Left ventricle myocardium inferior (tissue), 1 donor: Measurements from ENCODE around the gene NACAD. TPM values are rescaled to one million over a fixed set of nuclear protein-coding genes. Genes with fewer than 3 reads are reported as not detected.

Experiments
- DNase-seq: peaks from one replicate; pipeline ENCODE4 v3.0.0-alpha.2; 2020
- H3K27ac ChIP-seq: fragments of 200-600 bp; replicated peaks from 2 replicates; pipeline ENCODE4 v1.8.0; 2021
- H3K27me3 ChIP-seq: fragments of 200-600 bp; 2 replicates; pipeline ENCODE4 v1.8.0; 2021; ENCODE audit warnings: low read depth
- H3K36me3 ChIP-seq: fragments of 200-600 bp; 2 replicates; pipeline ENCODE4 v1.8.0; 2021
- H3K4me1 ChIP-seq: fragments of 200-600 bp; 2 replicates; pipeline ENCODE4 v1.8.0; 2021
- H3K4me3 ChIP-seq: fragments of 200-600 bp; 2 replicates; pipeline ENCODE4 v1.8.0; 2021; ENCODE audit warnings: mild to moderate bottlenecking, moderate library complexity
- H3K9me3 ChIP-seq: fragments of 200-600 bp; replicated peaks from 2 replicates; pipeline ENCODE4 v1.8.0; 2021
- CTCF ChIP-seq: fragments of 200-600 bp; IDR thresholded peaks from 2 replicates; pipeline ENCODE4 v1.8.0; 2021; ENCODE audit warnings: antibody characterized with exemption, mild to moderate bottlenecking, borderline replicate concordance
- intact Hi-C: fragments of 100-400 bp; cut with micrococcal nuclease; formaldehyde crosslinking; loops from one replicate; pipeline ENCODE4 v1.11.0; 2022
- total RNA-seq: library from RNA; stranded (reverse); fragmentation: NEBNext Ultra II Directional; extraction: Animal tissue kit (Norgen Biotek cat#: 25700); gene quantifications from one replicate; pipeline ENCODE4 v1.2.1, GENCODE V29; 2021
- donor health status: DM: no; HTN: yes; CAD: no; lungs with severe emphysema.

NACAD gene
- total RNA-seq, 1 donor from 2014 or later, result 3.8 TPM

DNA sequence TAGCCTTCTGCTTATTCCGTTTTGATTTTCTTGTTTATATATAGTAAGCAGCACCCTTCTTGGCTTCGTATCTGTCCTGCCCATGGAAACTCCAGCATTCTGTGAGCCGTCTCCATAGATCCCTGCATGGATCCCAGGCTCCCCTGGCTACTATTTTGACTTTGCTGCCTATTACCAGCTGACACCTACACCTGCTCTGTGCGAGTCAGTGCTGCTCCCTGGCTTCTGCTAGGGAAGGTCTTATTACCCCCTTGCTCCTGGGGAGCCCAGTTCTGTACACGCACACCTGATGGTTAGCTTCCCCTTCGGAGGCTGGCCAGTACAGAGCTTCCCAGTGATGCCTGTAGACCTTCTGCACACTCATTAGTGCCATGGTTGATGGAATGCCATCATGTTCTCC is 35.4 kb downstream of the NACAD start:
- DNase-seq, result no peak
- Histone ChIP-seq H3K36me3 (peaks cover 15% of the 10 kb centered on the region), H3K9me3 (no peaks in the 10 kb centered on the region), H3K4me3 (no peak overlapping the region), H3K27me3 (no peaks in the 10 kb centered on the region), H3K27ac (no peak overlapping the region), H3K4me1 (peaks cover 3% of the 10 kb centered on the region)
- TF ChIP-seq CTCF, result no peak
- intact Hi-C loops, result no loop called here

DNA sequence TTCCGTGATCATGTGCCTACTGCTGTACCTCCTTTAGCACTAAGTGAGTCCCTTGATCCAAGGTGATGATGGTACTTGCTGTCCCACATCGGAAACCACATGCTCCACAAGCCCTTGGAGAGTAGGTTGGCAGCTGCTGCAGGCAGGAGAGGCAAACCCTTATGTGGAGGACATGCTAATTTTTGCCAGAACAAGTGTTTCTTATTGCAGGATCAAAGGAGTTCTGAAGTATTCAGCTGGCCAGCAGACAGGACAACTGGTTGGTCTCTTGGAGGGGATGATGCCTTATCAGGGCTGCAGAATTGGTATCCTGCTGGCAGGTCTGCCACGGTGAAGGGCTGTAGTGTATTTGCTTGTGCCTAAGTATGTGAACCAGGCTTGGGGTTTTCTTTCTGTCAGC is 36.8 kb downstream of the NACAD start:
- Histone ChIP-seq H3K27ac (no peak overlapping the region), H3K4me1 (no peaks in the 10 kb centered on the region), H3K9me3 (no peaks in the 10 kb centered on the region), H3K27me3 (no peaks in the 10 kb centered on the region), H3K4me3 (no peak overlapping the region), H3K36me3 (peaks cover 20% of the 10 kb centered on the region)
- DNase-seq, result no peak
- TF ChIP-seq CTCF, result no peak
- intact Hi-C loops, result no loop called here

DNA sequence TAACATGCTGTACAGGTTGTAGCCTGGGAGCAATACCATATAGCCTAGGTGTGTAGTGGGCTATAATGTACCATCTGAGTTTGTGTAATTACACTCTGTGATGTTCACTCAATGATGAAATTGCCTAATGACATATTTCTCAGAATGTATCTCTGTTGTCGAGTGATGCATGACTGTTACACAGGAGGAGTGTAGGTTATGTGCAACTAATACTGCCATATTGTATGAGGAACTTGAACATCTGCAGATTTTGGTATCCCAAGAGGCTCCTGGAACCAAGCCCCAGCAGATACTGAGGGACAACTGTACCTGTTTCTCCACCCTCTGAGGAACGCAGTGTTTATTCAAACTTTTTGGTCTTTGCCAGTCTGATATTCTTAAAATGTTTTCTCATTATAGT is 38.6 kb downstream of the NACAD start:
- Histone ChIP-seq H3K27ac (no peak overlapping the region), H3K4me1 (no peaks in the 10 kb centered on the region), H3K9me3 (no peaks in the 10 kb centered on the region), H3K36me3 (peaks cover 25% of the 10 kb centered on the region), H3K27me3 (no peaks in the 10 kb centered on the region), H3K4me3 (no peak overlapping the region)
- no peak for TF ChIP-seq CTCF
- DNase-seq, result no peak
- intact Hi-C loops, result no loop called here

- Histone ChIP-seq H3K36me3 (peaks cover 25% of the 10 kb centered on the region), H3K4me3 (no peak overlapping the region), H3K4me1 (no peaks in the 10 kb centered on the region), H3K27ac (no peak overlapping the region), H3K27me3 (no peaks in the 10 kb centered on the region), H3K9me3 (no peaks in the 10 kb centered on the region)
- intact Hi-C loops, result no loop called here
- DNase-seq, result no peak
- TF ChIP-seq CTCF, result no peak
Observed at GRCh38 chr7:45048748-45049147, 40.0 kb downstream of the NACAD start.

- no peaks in the 10 kb centered on the region for H3K27me3 ChIP-seq
- no peak for TF ChIP-seq CTCF
- intact Hi-C loops, result no loop called here
- no peak overlapping the region for H3K4me3 ChIP-seq
- no peak overlapping the region for H3K27ac ChIP-seq
- no peaks in the 10 kb centered on the region for H3K4me1 ChIP-seq
- H3K36me3 ChIP-seq, result peaks cover 48% of the 10 kb centered on the region
- H3K9me3 ChIP-seq, result no peaks in the 10 kb centered on the region
- no peak for DNase-seq
Observed at GRCh38 chr7:45044338-45044737, 44.4 kb downstream of the NACAD start.

DNA sequence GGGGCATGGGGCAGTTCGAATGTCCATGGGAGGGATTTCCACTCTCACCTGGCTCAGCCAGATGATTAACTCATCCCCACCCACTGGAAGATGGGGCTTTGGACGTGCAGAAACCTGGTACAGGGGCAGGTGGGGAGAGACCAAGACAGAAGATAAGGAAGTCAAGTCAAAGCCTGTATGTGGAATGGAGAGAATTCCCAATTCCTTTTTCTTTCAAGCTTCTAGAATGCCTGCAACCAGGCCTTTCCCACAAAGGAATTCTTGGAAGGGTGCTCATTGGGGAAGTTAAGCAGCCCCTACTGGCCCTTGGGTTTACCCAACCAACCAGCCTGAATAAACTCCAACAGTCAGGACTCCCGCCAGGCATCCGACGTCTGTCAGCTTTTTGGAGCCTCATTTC is 49.7 kb downstream of the NACAD start:
- DNase-seq, result no peak
- no peak overlapping the region for H3K27ac ChIP-seq
- peaks cover 47% of the 10 kb centered on the region for H3K36me3 ChIP-seq
- no peaks in the 10 kb centered on the region for H3K27me3 ChIP-seq
- no peak for TF ChIP-seq CTCF
- no peak overlapping the region for H3K4me3 ChIP-seq
- no peaks in the 10 kb centered on the region for H3K9me3 ChIP-seq
- intact Hi-C loops, result no loop called here
- H3K4me1 ChIP-seq, result peaks cover 16% of the 10 kb centered on the region
